Measurements from ENCODE around the gene HIC2. TPM values are rescaled to one million over a fixed set of nuclear protein-coding genes. Genes with fewer than 3 reads are reported as not detected.
"Not testable (repeated sequence)": the region's sequence is repeated elsewhere in the genome, so short reads cannot be mapped to it uniquely, and the experiment has no call there.

The HIC2 gene, protein sequence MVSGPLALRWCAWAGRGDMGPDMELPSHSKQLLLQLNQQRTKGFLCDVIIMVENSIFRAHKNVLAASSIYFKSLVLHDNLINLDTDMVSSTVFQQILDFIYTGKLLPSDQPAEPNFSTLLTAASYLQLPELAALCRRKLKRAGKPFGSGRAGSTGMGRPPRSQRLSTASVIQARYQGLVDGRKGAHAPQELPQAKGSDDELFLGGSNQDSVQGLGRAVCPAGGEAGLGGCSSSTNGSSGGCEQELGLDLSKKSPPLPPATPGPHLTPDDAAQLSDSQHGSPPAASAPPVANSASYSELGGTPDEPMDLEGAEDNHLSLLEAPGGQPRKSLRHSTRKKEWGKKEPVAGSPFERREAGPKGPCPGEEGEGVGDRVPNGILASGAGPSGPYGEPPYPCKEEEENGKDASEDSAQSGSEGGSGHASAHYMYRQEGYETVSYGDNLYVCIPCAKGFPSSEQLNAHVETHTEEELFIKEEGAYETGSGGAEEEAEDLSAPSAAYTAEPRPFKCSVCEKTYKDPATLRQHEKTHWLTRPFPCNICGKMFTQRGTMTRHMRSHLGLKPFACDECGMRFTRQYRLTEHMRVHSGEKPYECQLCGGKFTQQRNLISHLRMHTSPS
- polyA plus RNA-seq (ENCODE audit: insufficient read length in 10 of 10): 1 to 10 TPM; 3.1 to 8.8 (median 4.5) TPM
- long read RNA-seq, donor 1, full-length matches to known transcripts: 2 of 2 reads
- long read RNA-seq, donor 1, partial matches to known transcripts: 0 of 2 reads
- long read RNA-seq, donor 1, other reads (novel, unspliced or antisense): 0 of 2 reads
- long read RNA-seq, donor 2, full-length matches to known transcripts: 1 of 1 reads
- long read RNA-seq, donor 2, partial matches to known transcripts: 0 of 1 reads
- long read RNA-seq, donor 2, other reads (novel, unspliced or antisense): 0 of 1 reads
- long read RNA-seq, donor 3: 0 reads
- long read RNA-seq, donor 4: 0 reads
- long read RNA-seq, donor 5, full-length matches to known transcripts: 3 of 3 reads
- long read RNA-seq, donor 5, partial matches to known transcripts: 0 of 3 reads
- long read RNA-seq, donor 5, other reads (novel, unspliced or antisense): 0 of 3 reads
- long read RNA-seq, donor 6: 0 reads
- long read RNA-seq, donor 7, full-length matches to known transcripts: 1 of 1 reads
- long read RNA-seq, donor 7, partial matches to known transcripts: 0 of 1 reads
- long read RNA-seq, donor 7, other reads (novel, unspliced or antisense): 0 of 1 reads
- long read RNA-seq, donor 8, full-length matches to known transcripts: 2 of 2 reads
- long read RNA-seq, donor 8, partial matches to known transcripts: 0 of 2 reads
- long read RNA-seq, donor 8, other reads (novel, unspliced or antisense): 0 of 2 reads
- long read RNA-seq, donor 9: 0 reads

- not testable (repeated sequence) for DNase-seq
Measured at GRCh38 chr22:21417227-21417746, at the start of gene HIC2. HIC2 (plus strand) TSS chr22:21417371; CDS start chr22:21442832, 25,461 bp downstream.

GRCh38 chr22:21368603-21369310 is 48.4 kb upstream of the HIC2 start:
- DNase-seq: not testable (repeated sequence)

DNA sequence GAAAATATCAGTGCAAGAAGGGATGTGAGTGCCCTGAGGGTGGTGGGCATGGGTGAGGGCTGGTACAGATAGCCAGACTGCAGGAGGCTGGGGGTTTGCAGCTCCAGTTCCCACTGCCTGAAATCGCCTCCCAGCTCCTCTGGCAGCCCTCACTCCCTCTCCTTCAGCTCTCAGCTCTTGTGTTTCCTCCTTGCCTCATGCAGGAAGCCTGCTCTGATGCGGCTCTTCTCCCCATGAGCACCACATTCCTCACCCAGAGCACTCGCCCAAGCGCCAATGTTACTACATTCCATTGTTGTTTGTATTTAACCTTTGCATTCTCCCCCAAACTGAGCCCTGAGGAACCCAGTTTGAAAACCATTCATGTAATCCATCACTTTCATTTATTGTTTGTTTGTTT is 41.3 kb upstream of the HIC2 start:
- DNase-seq: not testable (repeated sequence)

DNA sequence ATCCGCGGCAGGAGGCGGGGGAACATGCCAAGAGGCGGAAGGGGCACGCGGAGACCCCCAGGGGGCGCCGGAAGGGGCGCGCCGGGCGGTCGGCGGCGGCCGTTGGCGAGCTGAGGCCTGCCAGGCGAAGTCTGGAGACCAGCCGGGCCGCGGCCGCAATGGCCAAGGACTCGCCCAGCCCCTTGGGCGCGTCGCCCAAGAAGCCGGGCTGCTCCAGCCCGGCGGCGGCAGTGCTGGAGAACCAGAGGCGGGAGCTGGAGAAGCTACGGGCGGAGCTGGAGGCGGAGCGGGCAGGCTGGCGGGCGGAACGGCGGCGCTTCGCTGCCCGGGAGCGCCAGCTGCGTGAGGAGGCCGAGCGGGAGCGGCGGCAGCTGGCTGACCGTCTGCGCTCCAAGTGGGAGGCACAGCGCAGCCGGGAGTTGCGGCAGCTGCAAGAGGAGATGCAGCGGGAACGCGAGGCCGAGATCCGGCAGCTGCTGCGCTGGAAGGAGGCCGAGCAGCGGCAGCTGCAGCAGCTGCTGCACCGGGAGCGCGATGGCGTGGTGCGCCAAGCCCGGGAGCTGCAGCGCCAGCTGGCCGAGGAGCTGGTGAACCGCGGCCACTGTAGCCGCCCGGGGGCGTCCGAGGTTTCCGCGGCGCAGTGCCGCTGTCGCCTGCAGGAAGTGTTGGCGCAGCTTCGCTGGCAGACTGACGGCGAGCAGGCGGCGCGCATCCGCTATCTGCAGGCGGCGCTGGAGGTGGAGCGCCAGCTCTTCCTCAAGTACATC is 33.3 kb upstream of the HIC2 start, which contains the start of gene RIMBP3B:
Gene RIMBP3B, plus strand, starts transcription at position 51 of the 767 bp plus-strand sequence. Its CDS starts 108 bp downstream, at position 159.
- not testable (repeated sequence) for DNase-seq

DNA sequence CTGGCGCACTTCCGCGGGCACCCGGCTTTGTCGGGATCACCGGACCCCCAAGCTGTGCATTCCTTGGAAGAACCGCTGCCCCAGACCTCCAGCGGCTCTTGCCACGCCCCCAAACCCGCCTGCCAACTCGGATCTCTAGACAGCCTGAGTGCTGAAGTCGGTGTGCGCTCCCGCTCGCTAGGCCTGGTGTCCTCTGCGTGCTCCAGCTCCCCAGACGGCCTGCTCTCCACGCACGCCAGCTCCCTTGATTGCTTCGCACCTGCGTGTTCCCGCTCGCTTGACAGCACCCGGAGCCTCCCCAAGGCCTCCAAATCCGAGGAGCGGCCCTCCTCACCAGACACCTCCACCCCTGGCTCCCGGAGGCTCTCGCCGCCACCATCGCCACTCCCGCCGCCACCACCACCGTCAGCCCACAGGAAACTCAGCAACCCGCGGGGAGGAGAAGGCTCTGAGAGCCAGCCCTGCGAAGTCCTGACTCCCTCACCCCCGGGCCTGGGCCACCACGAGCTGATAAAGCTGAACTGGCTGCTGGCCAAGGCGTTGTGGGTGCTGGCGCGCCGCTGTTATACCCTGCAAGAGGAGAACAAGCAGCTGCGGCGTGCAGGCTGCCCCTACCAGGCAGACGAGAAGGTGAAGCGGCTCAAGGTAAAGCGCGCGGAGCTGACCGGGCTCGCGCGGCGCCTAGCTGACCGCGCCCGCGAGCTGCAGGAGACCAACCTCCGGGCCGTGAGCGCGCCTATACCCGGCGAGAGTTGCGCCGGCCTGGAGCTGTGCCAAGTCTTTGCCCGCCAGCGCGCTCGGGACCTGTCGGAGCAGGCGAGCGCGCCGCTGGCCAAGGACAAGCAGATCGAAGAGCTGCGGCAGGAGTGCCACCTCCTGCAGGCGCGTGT is 32.5 kb upstream of the HIC2 start:
- DNase-seq: not testable (repeated sequence)

- DNase-seq: not testable (repeated sequence)
Measured at GRCh38 chr22:21389480-21389879, 27.7 kb upstream of the HIC2 start.

DNA sequence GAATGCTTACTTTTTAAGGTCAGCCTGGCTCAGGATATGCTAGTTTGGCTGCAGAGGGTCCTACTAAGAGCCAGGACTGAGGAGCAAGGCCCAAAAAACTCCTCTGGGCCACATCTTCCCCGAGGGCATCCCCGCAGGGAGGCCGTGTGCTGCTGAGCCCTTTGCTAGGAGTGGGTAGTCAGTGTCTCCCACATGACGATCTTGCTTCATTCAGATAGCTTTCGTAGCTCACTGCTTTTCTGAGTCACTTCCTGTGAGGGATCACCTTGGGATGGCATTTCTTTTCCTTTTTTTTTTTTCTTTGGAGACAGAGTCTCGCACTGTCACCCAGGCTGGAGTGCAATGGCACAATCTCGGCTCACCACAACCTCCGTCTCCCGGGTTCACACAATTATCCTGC is 27.2 kb upstream of the HIC2 start:
- DNase-seq: not testable (repeated sequence)

DNA sequence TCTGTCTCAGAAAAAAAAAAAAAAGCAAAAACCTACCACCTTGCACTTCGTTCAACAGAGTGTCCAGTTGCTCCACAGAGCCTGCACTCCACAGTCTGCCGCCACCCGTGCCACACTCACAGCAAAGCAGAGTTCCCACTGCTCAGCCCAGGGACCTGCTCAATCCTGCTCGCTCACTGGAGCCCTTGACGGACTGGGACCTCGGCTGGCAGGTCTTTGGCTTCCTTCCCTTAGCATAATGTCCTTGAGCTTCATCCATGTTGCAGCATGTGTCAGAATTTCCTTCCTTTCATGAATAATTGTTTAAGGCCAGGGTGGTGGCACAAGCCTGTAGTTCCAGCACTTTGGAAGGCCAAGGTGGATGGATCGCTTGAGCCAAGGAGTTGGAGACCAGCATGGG is 22.6 kb upstream of the HIC2 start:
- not testable (repeated sequence) for DNase-seq

- DNase-seq: not testable (repeated sequence)
Measured at GRCh38 chr22:21401197-21401969, 15.8 kb upstream of the HIC2 start.

- not testable (repeated sequence) for DNase-seq
Measured at GRCh38 chr22:21402763-21403314, 14.3 kb upstream of the HIC2 start.

GRCh38 chr22:21407139-21407538 is 10.0 kb upstream of the HIC2 start:
- not testable (repeated sequence) for DNase-seq

- not testable (repeated sequence) for DNase-seq
Measured at GRCh38 chr22:21407792-21408191, 9.4 kb upstream of the HIC2 start.

GRCh38 chr22:21416375-21416774 is 796 bp upstream of the HIC2 start:
- not testable (repeated sequence) for DNase-seq

DNA sequence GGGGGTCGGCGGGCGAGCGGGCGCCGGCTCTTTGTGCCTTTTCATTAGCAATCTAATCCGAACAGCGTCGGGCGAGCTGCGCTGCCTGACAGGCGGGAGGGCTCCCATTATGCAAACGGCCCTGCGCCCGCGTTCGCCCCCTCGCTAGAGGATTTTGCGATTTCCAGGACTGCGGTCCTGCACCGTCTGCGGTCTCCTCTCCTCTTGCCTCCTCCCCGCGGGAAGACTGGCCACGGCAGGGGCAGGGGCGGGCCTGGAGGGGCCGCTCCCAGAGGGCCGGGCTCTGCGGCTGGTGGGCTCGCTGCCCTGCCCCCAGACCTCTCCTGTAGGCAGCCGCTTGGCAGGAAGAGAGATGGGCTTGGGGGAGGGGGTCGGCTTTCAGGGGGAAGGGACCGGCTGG is 682 bp downstream of the HIC2 start:
- DNase-seq: not testable (repeated sequence)

DNA sequence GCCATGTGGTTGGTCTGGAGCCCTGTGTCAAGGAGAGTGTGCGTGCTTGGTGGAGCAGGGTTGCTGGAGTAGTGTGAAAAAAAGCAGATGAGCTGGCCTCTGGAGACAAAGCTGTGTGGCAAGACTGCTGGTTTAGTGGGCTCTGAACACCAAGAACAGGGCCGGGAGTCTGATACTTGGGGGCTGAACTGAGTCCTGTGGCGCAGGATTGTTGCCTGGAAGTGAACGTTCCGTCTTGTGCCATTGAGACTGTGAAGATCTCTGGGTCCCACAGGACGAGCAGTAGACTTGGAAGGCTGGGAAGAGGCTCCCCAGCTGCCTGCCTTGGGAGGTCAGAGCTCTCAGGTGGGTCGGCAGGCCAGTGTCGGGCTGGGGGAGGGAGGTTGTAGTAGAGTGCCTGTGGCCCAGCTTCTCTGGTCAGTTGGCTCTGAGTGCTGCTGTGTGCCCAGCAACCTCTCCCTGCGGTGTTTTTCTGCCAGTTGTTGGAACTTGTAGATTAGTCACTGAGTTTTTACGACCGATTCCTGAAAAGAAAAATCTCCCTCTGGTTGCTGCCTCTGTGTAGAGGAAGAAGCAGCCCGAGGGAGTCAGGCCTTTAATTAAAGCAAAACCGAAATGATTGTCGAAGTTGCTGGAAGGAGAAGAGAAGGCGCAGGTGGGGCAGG is 1.9 kb downstream of the HIC2 start:
- not testable (repeated sequence) for DNase-seq

- DNase-seq: not testable (repeated sequence)
Measured at GRCh38 chr22:21420180-21420763, 3.1 kb downstream of the HIC2 start.
